Ishikawa (cell line): ENCODE data around the gene RASL11A.

Experiments used
- CEBPB ChIP-seq: IDR thresholded peaks from 2 replicates; pipeline ENCODE4 v1.6.1; 2012
- EGR1 ChIP-seq: IDR thresholded peaks from 2 replicates; pipeline ENCODE4 v1.6.1; 2012
- EP300 ChIP-seq: IDR thresholded peaks from 2 replicates; pipeline ENCODE4 v1.6.1; 2012; ENCODE audit warnings: borderline replicate concordance
- FOXM1 ChIP-seq: IDR thresholded peaks from 2 replicates; pipeline ENCODE4 v1.6.1; 2012; ENCODE audit warnings: low read depth, borderline replicate concordance
- MAX ChIP-seq: IDR thresholded peaks from 2 replicates; pipeline ENCODE4 v1.6.1; 2012
- NFIC ChIP-seq: IDR thresholded peaks from 2 replicates; pipeline ENCODE4 v1.6.1; 2012
- RAD21 ChIP-seq: IDR thresholded peaks from 2 replicates; pipeline ENCODE4 v1.6.1; 2012; ENCODE audit warnings: low read depth
- TAF1 ChIP-seq: IDR thresholded peaks from 2 replicates; pipeline ENCODE4 v1.6.1; 2012; ENCODE audit warnings: low read depth, mild to moderate bottlenecking
- TCF12 ChIP-seq: IDR thresholded peaks from 2 replicates; pipeline ENCODE4 v1.6.1; 2012; ENCODE audit warnings: low read depth
- ZBTB7A ChIP-seq: IDR thresholded peaks from 2 replicates; pipeline ENCODE4 v1.6.1; 2012; ENCODE audit warnings: low read depth
- TF ChIP-seq, protein P1 (sequence below): IDR thresholded peaks from 2 replicates; pipeline ENCODE4 v1.6.1; 2012; ENCODE audit warnings: low read depth, mild to moderate bottlenecking

- no peak for TF ChIP-seq ZBTB7A
- TF ChIP-seq NFIC: no peak
- TF ChIP-seq, protein P1, sequence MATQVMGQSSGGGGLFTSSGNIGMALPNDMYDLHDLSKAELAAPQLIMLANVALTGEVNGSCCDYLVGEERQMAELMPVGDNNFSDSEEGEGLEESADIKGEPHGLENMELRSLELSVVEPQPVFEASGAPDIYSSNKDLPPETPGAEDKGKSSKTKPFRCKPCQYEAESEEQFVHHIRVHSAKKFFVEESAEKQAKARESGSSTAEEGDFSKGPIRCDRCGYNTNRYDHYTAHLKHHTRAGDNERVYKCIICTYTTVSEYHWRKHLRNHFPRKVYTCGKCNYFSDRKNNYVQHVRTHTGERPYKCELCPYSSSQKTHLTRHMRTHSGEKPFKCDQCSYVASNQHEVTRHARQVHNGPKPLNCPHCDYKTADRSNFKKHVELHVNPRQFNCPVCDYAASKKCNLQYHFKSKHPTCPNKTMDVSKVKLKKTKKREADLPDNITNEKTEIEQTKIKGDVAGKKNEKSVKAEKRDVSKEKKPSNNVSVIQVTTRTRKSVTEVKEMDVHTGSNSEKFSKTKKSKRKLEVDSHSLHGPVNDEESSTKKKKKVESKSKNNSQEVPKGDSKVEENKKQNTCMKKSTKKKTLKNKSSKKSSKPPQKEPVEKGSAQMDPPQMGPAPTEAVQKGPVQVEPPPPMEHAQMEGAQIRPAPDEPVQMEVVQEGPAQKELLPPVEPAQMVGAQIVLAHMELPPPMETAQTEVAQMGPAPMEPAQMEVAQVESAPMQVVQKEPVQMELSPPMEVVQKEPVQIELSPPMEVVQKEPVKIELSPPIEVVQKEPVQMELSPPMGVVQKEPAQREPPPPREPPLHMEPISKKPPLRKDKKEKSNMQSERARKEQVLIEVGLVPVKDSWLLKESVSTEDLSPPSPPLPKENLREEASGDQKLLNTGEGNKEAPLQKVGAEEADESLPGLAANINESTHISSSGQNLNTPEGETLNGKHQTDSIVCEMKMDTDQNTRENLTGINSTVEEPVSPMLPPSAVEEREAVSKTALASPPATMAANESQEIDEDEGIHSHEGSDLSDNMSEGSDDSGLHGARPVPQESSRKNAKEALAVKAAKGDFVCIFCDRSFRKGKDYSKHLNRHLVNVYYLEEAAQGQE: no peak
- TF ChIP-seq CEBPB: no peak
- no peak for TF ChIP-seq MAX
- no peak for TF ChIP-seq TAF1
- no peak for TF ChIP-seq EGR1
- TF ChIP-seq FOXM1: no peak
- no peak for TF ChIP-seq EP300
- no peak for TF ChIP-seq RAD21
- TF ChIP-seq TCF12: no peak
Measured at GRCh38 chr13:27257233-27257568, 13.4 kb upstream of the RASL11A start.
